K562 (cell line): Measurements from ENCODE around the gene ILKAP. TPM values are rescaled to one million over a fixed set of nuclear protein-coding genes. Genes with fewer than 3 reads are reported as not detected.

Source experiments
- ATAC-seq: fragments of 200-7000 bp; cut with Tn5 transposase; 3 replicates; pipeline ENCODE4 v1.9.1; 2020; ENCODE audit warnings: moderate library complexity
- BruUV-seq: library from RNA; stranded (reverse); fragments of 400-500 nt; replicated peaks from 2 replicates; lab custom pipeline; 2021; lab: Mats Ljungman, UMichigan
- CTCF ChIA-PET: fragments of 300-600 bp; formaldehyde crosslinking; extraction: SDS; loops from one replicate; lab custom pipeline; 2021; ENCODE audit warnings: low intra/inter-chr PET ratio; lab: Yijun Ruan, JAX
- POLR2A ChIA-PET: fragments of 300-600, 350-650 bp; sonication (Branson Sonifier 250); formaldehyde crosslinking; extraction: SDS; loops from one replicate; lab custom pipeline; 2021; ENCODE audit warnings: antibody characterized with exemption, inconsistent platforms; lab: Yijun Ruan, JAX
- DNase-seq, 4 experiments: peaks; one replicate each; pipeline versions ENCODE4 v3.0.0 to v3.0.0-alpha.2; 2011 to 2018; ENCODE audit warnings: low spot score in 3 of 4, mixed read lengths in 3 of 4; ENCODE audit errors: extremely low read depth in 1 of 4
- FAIRE-seq: peaks from 2 replicates; lab custom pipeline; 2011; peaks lifted over from hg19 to GRCh38; lab: Jason Lieb, UNC
- H2AFZ ChIP-seq: 2 replicates; pipeline ENCODE4 v1.6.0; 2011; ENCODE audit warnings: low read depth, low read length, control low read depth, inconsistent platforms
- H3K27ac ChIP-seq: fragments of 200-600 bp; 3 replicates; pipeline ENCODE4 v1.8.0; 2011; ENCODE audit warnings: low read depth, mild to moderate bottlenecking, control low read depth, inconsistent platforms, low read length, moderate library complexity, mixed read lengths; ENCODE audit errors: extremely low read depth
- H3K27me3 ChIP-seq, 2 experiments: fragments of 300-600 bp in 1 of 2; 2 replicates in 1 of 2; 3 replicates in 1 of 2; pipeline versions ENCODE4 v1.6.0 to v1.8.0; 2011; ENCODE audit warnings: inconsistent platforms in 2 of 2, low read length in 2 of 2, mild to moderate bottlenecking in 1 of 2, mixed read lengths in 1 of 2, moderate library complexity in 1 of 2; ENCODE audit not compliant: control insufficient read depth in 2 of 2, insufficient read depth in 2 of 2
- H3K36me3 ChIP-seq: fragments of 300-600 bp; 3 replicates; pipeline ENCODE4 v1.8.0; 2011; ENCODE audit warnings: mild to moderate bottlenecking, low read length, inconsistent platforms; ENCODE audit not compliant: control insufficient read depth, insufficient read depth
- H3K4me1 ChIP-seq, 2 experiments: fragments of 200-600 bp in 1 of 2; replicated peaks in 1 of 2; 2 replicates in 1 of 2; 3 replicates in 1 of 2; pipeline versions ENCODE4 v1.5.1 to v1.8.0; 2011; ENCODE audit warnings: inconsistent platforms in 2 of 2, low read length in 2 of 2, mild to moderate bottlenecking in 1 of 2, mixed read lengths in 1 of 2, moderate library complexity in 1 of 2; ENCODE audit not compliant: control insufficient read depth in 2 of 2, insufficient read depth in 2 of 2
- H3K4me2 ChIP-seq: 2 replicates; pipeline ENCODE4 v1.6.1; 2011; ENCODE audit warnings: low read length, control low read depth, inconsistent platforms, mixed read lengths; ENCODE audit not compliant: insufficient read depth
- H3K4me3 ChIP-seq: fragments of 200-600 bp; sonication (generic), shearing (Covaris generic); 2 replicates; pipeline ENCODE4 v1.5.1; 2016; ENCODE audit warnings: control low read depth, inconsistent platforms
- H3K79me2 ChIP-seq: fragments of 200-600 bp; 3 replicates; pipeline ENCODE4 v1.8.0; 2011; ENCODE audit warnings: low read length, inconsistent platforms; ENCODE audit not compliant: control insufficient read depth, insufficient read depth
- H3K9ac ChIP-seq, 2 experiments: 2 replicates each; pipeline versions ENCODE4 v1.6.0 to v1.6.1; 2011; ENCODE audit warnings: low read depth in 2 of 2, low read length in 2 of 2, control low read depth in 1 of 2, inconsistent platforms in 1 of 2, mild to moderate bottlenecking in 1 of 2, mixed read lengths in 1 of 2; ENCODE audit not compliant: insufficient read depth in 1 of 2
- H3K9me1 ChIP-seq: one replicate; pipeline ENCODE4 v1.6.0; 2011; ENCODE audit warnings: inconsistent platforms, mild to moderate bottlenecking, low read length, moderate library complexity; ENCODE audit not compliant: control insufficient read depth, insufficient read depth
- H3K9me3 ChIP-seq: replicated peaks from 2 replicates; pipeline ENCODE4 v1.5.1; 2011; ENCODE audit warnings: low read depth, low read length, inconsistent platforms; ENCODE audit not compliant: control insufficient read depth, insufficient read depth
- H4K20me1 ChIP-seq: replicated peaks from 2 replicates; pipeline ENCODE4 v1.6.1; 2011; ENCODE audit warnings: low read length, inconsistent platforms, mixed read lengths; ENCODE audit not compliant: control insufficient read depth, insufficient read depth
- CC2D1A ChIP-seq: fragments of 450-650 bp; IDR thresholded peaks from 2 replicates; pipeline ENCODE4 v1.6.1; 2017; ENCODE audit warnings: mild to moderate bottlenecking
- FOXM1 ChIP-seq, 2 experiments: fragments of 450-650 bp in 1 of 2; sonication (generic) in 1 of 2; formaldehyde crosslinking in 1 of 2; IDR thresholded peaks; 2 replicates each; pipeline versions ENCODE4 v1.6.1 to v1.9.0; 2017 to 2022; ENCODE audit warnings: low read depth in 2 of 2, mild to moderate bottlenecking in 2 of 2, missing genetic modification reagents in 1 of 2, moderate library complexity in 1 of 2
- NEUROD1 ChIP-seq: fragments of 150-350 bp; IDR thresholded peaks from 2 replicates; pipeline ENCODE4 v1.6.1; 2014; ENCODE audit warnings: borderline replicate concordance, low read length, low read depth; ENCODE audit not compliant: partially characterized antibody
- NONO ChIP-seq, 2 experiments: fragments of 200-400 bp in 1 of 2; fragments of 450-650 bp in 1 of 2; formaldehyde crosslinking in 1 of 2; IDR thresholded peaks; 2 replicates each; pipeline ENCODE4 v1.6.1; 2017; ENCODE audit warnings: low read depth in 2 of 2, mild to moderate bottlenecking in 2 of 2, moderate library complexity in 2 of 2, low read length in 1 of 2
- NR2C1 ChIP-seq, 2 experiments: fragments of 450-650 bp; IDR thresholded peaks; 2 replicates each; pipeline ENCODE4 v1.6.1; 2017; ENCODE audit warnings: mild to moderate bottlenecking in 2 of 2, antibody characterized with exemption in 1 of 2, inconsistent platforms in 1 of 2, missing compliant biosample characterization in 1 of 2, missing genetic modification characterization in 1 of 2
- PCBP1 ChIP-seq: fragments of 200-400 bp; formaldehyde crosslinking; IDR thresholded peaks from 2 replicates; pipeline ENCODE4 v1.6.1; 2018; ENCODE audit warnings: mild to moderate bottlenecking, low read depth, low read length; ENCODE audit not compliant: poor library complexity, severe bottlenecking
- REST ChIP-seq, 2 experiments: fragments of 450-650 bp; formaldehyde crosslinking in 1 of 2; IDR thresholded peaks; 2 replicates each; pipeline versions ENCODE4 v1.4.0 to v1.6.1; 2014 to 2020; ENCODE audit warnings: mild to moderate bottlenecking in 2 of 2, borderline replicate concordance in 1 of 2, low read depth in 1 of 2
- SAFB ChIP-seq: fragments of 200-400 bp; formaldehyde crosslinking; IDR thresholded peaks from 2 replicates; pipeline ENCODE4 v1.6.1; 2017; ENCODE audit warnings: low read depth, low read length, borderline replicate concordance
- TARDBP ChIP-seq: fragments of 450-650 bp; IDR thresholded peaks from 2 replicates; pipeline ENCODE4 v1.6.1; 2016
- XRCC3 ChIP-seq: fragments of 450-650 bp; IDR thresholded peaks from 2 replicates; pipeline ENCODE4 v1.6.1; 2017; ENCODE audit warnings: mild to moderate bottlenecking, moderate library complexity
- ZNF551 ChIP-seq: fragments of 250-450 bp; sonication (Bioruptor Pico); IDR thresholded peaks from 2 replicates; pipeline ENCODE4 v1.5.0; 2021; ENCODE audit warnings: mild to moderate bottlenecking, moderate library complexity
- WGBS: fragments of 100-300 bp; shearing (Covaris generic); methylation state at CpG from one replicate; pipeline ENCODE4 v1.1.6; 2016; ENCODE audit warnings: low coverage, mixed read lengths; ENCODE audit not compliant: insufficient coverage; ENCODE audit errors: missing lambda C conversion rate; 5-methylcytosine and 5-hydroxymethylcytosine counted together
- in situ Hi-C: fragments of 300-500 bp; cut with MboI; formaldehyde crosslinking; loops from 4 replicates; pipeline ENCODE4 v1.15.0; 2018; ENCODE audit warnings: inconsistent platforms, mixed read lengths
- intact Hi-C: fragments of 100-400 bp; cut with micrococcal nuclease; formaldehyde crosslinking; loops from 2 replicates; pipeline ENCODE4 v1.14.2; 2022
- polyA plus RNA-seq, 8 experiments: library from polyadenylated mRNA; depleted of rRNA in 4 of 8; stranded (reverse) in 5 of 8; unstranded in 3 of 8; fragments of >200 nt; fragmentation: Nextera tagmentation in 2 of 8; fragmentation: Illumina TruSeq in 1 of 8; extraction: Ambion mirVana in 2 of 8; extraction: Trizol in 1 of 8; gene quantifications; 2 replicates each; pipeline versions ENCODE4 v1.2.1 to v1.2.3, GENCODE V29; 2011 to 2014; ENCODE audit warnings: inconsistent platforms in 1 of 8, missing spikeins in 1 of 8
- total RNA-seq, 7 experiments: library from RNA; depleted of rRNA in 6 of 7; stranded (reverse); fragments of >200 nt in 6 of 7; fragmentation: Illumina TruSeq in 2 of 7; extraction: Trizol in 2 of 7; gene quantifications; 2 replicates each; pipeline versions ENCODE4 v1.2.1 to v1.2.3, GENCODE V29; 2011 to 2021; ENCODE audit warnings: low replicate concordance in 1 of 7

The ILKAP gene
- total and polyA plus RNA-seq, 9 of the 15 experiments (the other 6 are each of a cell fraction or from before 2014, with no cell fraction given) = 3.1 to 43.9 (median 20.7) TPM

GRCh38 chr2:238139196-238140039, 64.1 kb downstream of the ILKAP start:
- DNase-seq = peak; percentile 63 to 82 (median 78)
- CTCF ChIA-PET = interaction anchor here (1.0 to 1.1 kb wide), 2 partner anchors 281 to 283 kb away, joined by 3 read pairs; no protein-coding TSS in a partner anchor
- peaks cover 6 to 56% of the 10 kb centered on the region in 2 experiments; a peak in 4 of 5 replicates for H3K4me1 ChIP-seq
- no peaks in the 10 kb centered on the region for H3K79me2 ChIP-seq
- no peaks in the 10 kb centered on the region for H3K36me3 ChIP-seq
- no peaks in the 10 kb centered on the region for H3K9me3 ChIP-seq
- no peak overlapping the region for H3K27ac ChIP-seq
- H4K20me1 ChIP-seq = peaks cover 2% of the 10 kb centered on the region; the same call in 1 of the 2 replicates
- 21% methylated on average over 40 of the region's 56 CpGs for WGBS
- peak; percentile 86 for ATAC-seq
- BruUV-seq = no TSS peak
- H3K4me2 ChIP-seq = peak overlapping the region; percentile 21
- in situ Hi-C loops = no loop called here
- H3K9ac ChIP-seq = peak overlapping the region in 1 of 2 experiments; percentile 43; a peak in 2 of 4 replicates
- intact Hi-C loops = loop anchor here (10.0 kb wide), 1 partner anchor 285 kb away; the partner anchor contains the start of gene RAMP1
- FAIRE-seq = peak; percentile 19
- POLR2A ChIA-PET = interaction anchor here (0.6 kb wide), 1 partner anchor 96 kb away, joined by 5 read pairs; no protein-coding TSS in a partner anchor
- H3K9me1 ChIP-seq = no peaks in the 10 kb centered on the region
- H2AFZ ChIP-seq = peak overlapping the region; percentile 68
- no peak overlapping the region for H3K4me3 ChIP-seq
- peaks cover 0 to 5% of the 10 kb centered on the region in 2 experiments; a peak in 2 of 5 replicates for H3K27me3 ChIP-seq
- TF ChIP-seq NEUROD1 = peak; percentile 20
- TF ChIP-seq SAFB = peak; percentile 74
- TF ChIP-seq NONO (IDR thresholded peaks at IDR 0.05; ENCODE audit: low read depth in 2 of 2, low read length in 1 of 2) = no peak
- no peak for TF ChIP-seq XRCC3
- TF ChIP-seq TARDBP = no peak
- TF ChIP-seq FOXM1 (IDR thresholded peaks at IDR 0.05; ENCODE audit: low read depth) = no peak
- TF ChIP-seq FOXM1 (CRISPR knock-in tag; IDR thresholded peaks at IDR 0.05; ENCODE audit: low read depth) = no peak
- no peak for TF ChIP-seq ZNF551
- TF ChIP-seq CC2D1A = no peak
- TF ChIP-seq REST (IDR thresholded peaks at IDR 0.05; ENCODE audit: borderline replicate concordance) = peak; percentile 34; the same call in 1 of the 2 replicates
- no peak for TF ChIP-seq REST (CRISPR knock-in tag; IDR thresholded peaks at IDR 0.05; ENCODE audit: low read depth)
- no peak for TF ChIP-seq NR2C1 (IDR thresholded peaks at IDR 0.05)
- no peak for TF ChIP-seq NR2C1 (tag; IDR thresholded peaks at IDR 0.05)
- peak; percentile 35 for TF ChIP-seq PCBP1
